H9 (cell line): ENCODE measurements around the gene RHBDD1. TPM values are rescaled to one million over a fixed set of nuclear protein-coding genes. Genes with fewer than 3 reads are reported as not detected.

Source experiments
- DNase-seq: peaks from one replicate; pipeline ENCODE4 v3.0.0-alpha.2; 2017
- H2AFZ ChIP-seq: one replicate; pipeline ENCODE4 v1.6.1; 2013; ENCODE audit warnings: mild to moderate bottlenecking, low read length, control low read depth, moderate library complexity
- H2AK5ac ChIP-seq: 2 replicates; pipeline ENCODE4 v1.6.1; 2013; ENCODE audit warnings: low read length, control low read depth, mixed read lengths; ENCODE audit not compliant: insufficient read length
- H2BK120ac ChIP-seq: one replicate; pipeline ENCODE4 v1.6.1; 2013; ENCODE audit warnings: low read depth, mild to moderate bottlenecking, low read length, control low read depth, inconsistent platforms; ENCODE audit not compliant: poor library complexity, severe bottlenecking
- H2BK12ac ChIP-seq: 2 replicates; pipeline ENCODE4 v1.6.1; 2013; ENCODE audit warnings: low read length, control low read depth, mixed read lengths, low read depth; ENCODE audit not compliant: insufficient read length
- H2BK15ac ChIP-seq: 2 replicates; pipeline ENCODE4 v1.6.1; 2013; ENCODE audit warnings: low read depth, low read length, control low read depth
- H2BK20ac ChIP-seq: one replicate; pipeline ENCODE4 v1.6.1; 2013; ENCODE audit warnings: low read depth, mild to moderate bottlenecking, low read length, control low read depth, inconsistent platforms; ENCODE audit not compliant: poor library complexity, severe bottlenecking
- H2BK5ac ChIP-seq: 2 replicates; pipeline ENCODE4 v1.6.1; 2013; ENCODE audit warnings: low read length, control low read depth, mixed read lengths; ENCODE audit not compliant: insufficient read length
- H3K14ac ChIP-seq: 2 replicates; pipeline ENCODE4 v1.6.1; 2013; ENCODE audit warnings: low read length, control low read depth; ENCODE audit not compliant: insufficient read depth
- H3K18ac ChIP-seq: 2 replicates; pipeline ENCODE4 v1.6.1; 2013; ENCODE audit warnings: low read depth, mild to moderate bottlenecking, mixed read lengths, low read length, control low read depth; ENCODE audit not compliant: insufficient read length
- H3K23ac ChIP-seq: 2 replicates; pipeline ENCODE4 v1.6.1; 2013; ENCODE audit warnings: low read length, control low read depth, mixed read lengths, low read depth; ENCODE audit not compliant: insufficient read length
- H3K23me2 ChIP-seq: 2 replicates; pipeline ENCODE4 v1.6.1; 2013; ENCODE audit warnings: low read depth, mild to moderate bottlenecking, mixed read lengths, low read length, control low read depth; ENCODE audit not compliant: insufficient read length, poor library complexity, severe bottlenecking
- H3K27ac ChIP-seq: 2 replicates; pipeline ENCODE4 v1.5.1; 2013; ENCODE audit warnings: low read length, control low read depth, mixed read lengths, low read depth; ENCODE audit not compliant: insufficient read length
- H3K27me3 ChIP-seq: 2 replicates; pipeline ENCODE4 v1.6.1; 2013; ENCODE audit warnings: low read length, control low read depth, inconsistent platforms; ENCODE audit not compliant: insufficient read depth
- H3K4ac ChIP-seq: 2 replicates; pipeline ENCODE4 v1.6.1; 2013; ENCODE audit warnings: low read depth, mild to moderate bottlenecking, control low read depth, inconsistent platforms, low read length, moderate library complexity
- H3K4me1 ChIP-seq: 2 replicates; pipeline ENCODE4 v1.6.1; 2013; ENCODE audit warnings: low read length, control low read depth, inconsistent platforms; ENCODE audit not compliant: insufficient read depth
- H3K4me2 ChIP-seq: 2 replicates; pipeline ENCODE4 v1.6.1; 2013; ENCODE audit warnings: low read length, control low read depth, mixed read lengths; ENCODE audit not compliant: insufficient read length, insufficient read depth
- H3K56ac ChIP-seq: 2 replicates; pipeline ENCODE4 v1.6.1; 2013; ENCODE audit warnings: low read depth, mild to moderate bottlenecking, mixed read lengths, low read length, control low read depth; ENCODE audit not compliant: insufficient read length
- H3K79me1 ChIP-seq: 2 replicates; pipeline ENCODE4 v1.6.1; 2013; ENCODE audit warnings: low read depth, mild to moderate bottlenecking, moderate library complexity, low read length, control low read depth, inconsistent platforms; ENCODE audit not compliant: insufficient read depth, poor library complexity, severe bottlenecking
- H3K79me2 ChIP-seq: 2 replicates; pipeline ENCODE4 v1.6.1; 2013; ENCODE audit warnings: low read length, control low read depth, inconsistent platforms; ENCODE audit not compliant: insufficient read depth
- H3K9ac ChIP-seq: 2 replicates; pipeline ENCODE4 v1.6.1; 2013; ENCODE audit warnings: low read length, control low read depth, mixed read lengths; ENCODE audit not compliant: insufficient read length; ENCODE audit errors: extremely low read depth
- H3K9me3 ChIP-seq: one replicate; pipeline ENCODE4 v1.6.1; 2013; ENCODE audit warnings: low read depth, low read length, inconsistent platforms; ENCODE audit not compliant: control insufficient read depth
- H3T11ph ChIP-seq: one replicate; pipeline ENCODE4 v1.6.1; 2013; ENCODE audit warnings: mild to moderate bottlenecking, low read length, control low read depth, inconsistent platforms
- H4K20me1 ChIP-seq: one replicate; pipeline ENCODE4 v1.6.1; 2013; ENCODE audit not compliant: control insufficient read depth, insufficient read length, insufficient read depth
- H4K5ac ChIP-seq: 2 replicates; pipeline ENCODE4 v1.6.1; 2013; ENCODE audit warnings: low read depth, mild to moderate bottlenecking, mixed read lengths, low read length, control low read depth; ENCODE audit not compliant: insufficient read length
- H4K8ac ChIP-seq: replicated peaks from 2 replicates; pipeline ENCODE4 v1.6.1; 2013; ENCODE audit warnings: low read length, control low read depth, mixed read lengths, low read depth; ENCODE audit not compliant: insufficient read length
- H4K91ac ChIP-seq: 2 replicates; pipeline ENCODE4 v1.6.1; 2013; ENCODE audit warnings: low read depth, mild to moderate bottlenecking, moderate library complexity, mixed read lengths, low read length, control low read depth; ENCODE audit not compliant: insufficient read length
- H3K27ac Mint-ChIP-seq, 3 experiments: 2 replicates in 2 of 3; 3 replicates in 1 of 3; pipeline ENCODE4 v1.8.0; 2020 to 2021; ENCODE audit warnings: mixed read lengths in 3 of 3, mild to moderate bottlenecking in 1 of 3, moderate library complexity in 1 of 3
- H3K27me3 Mint-ChIP-seq: 2 replicates; pipeline ENCODE4 v1.8.0; 2021; ENCODE audit warnings: low read depth, mild to moderate bottlenecking, moderate library complexity, mixed read lengths
- H3K36me3 Mint-ChIP-seq, 3 experiments: 2 replicates in 2 of 3; 3 replicates in 1 of 3; pipeline ENCODE4 v1.8.0; 2020 to 2021; ENCODE audit warnings: low read depth in 3 of 3, mixed read lengths in 3 of 3; ENCODE audit not compliant: insufficient read depth in 1 of 3
- H3K4me1 Mint-ChIP-seq, 2 experiments: 2 replicates each; pipeline ENCODE4 v1.8.0; 2020; ENCODE audit warnings: mixed read lengths in 2 of 2
- H3K4me3 Mint-ChIP-seq, 2 experiments: 2 replicates in 1 of 2; 3 replicates in 1 of 2; pipeline ENCODE4 v1.8.0; 2020 to 2021; ENCODE audit warnings: mild to moderate bottlenecking in 2 of 2, mixed read lengths in 2 of 2, moderate library complexity in 1 of 2
- H3K9me3 Mint-ChIP-seq, 2 experiments: 2 replicates in 1 of 2; 3 replicates in 1 of 2; pipeline ENCODE4 v1.8.0; 2020; ENCODE audit warnings: mild to moderate bottlenecking in 2 of 2, mixed read lengths in 2 of 2, moderate library complexity in 1 of 2
- WGBS: extraction: QIAGEN DNeasy Blood & Tissue Kit; methylation state at CpG from one replicate; pipeline ENCODE4 v1.1.7; 2013; ENCODE audit warnings: missing lambda C conversion rate, low lambda C conversion rate, mixed read lengths; ENCODE audit not compliant: insufficient read length; ENCODE audit errors: extremely low coverage; 5-methylcytosine and 5-hydroxymethylcytosine counted together
- total RNA-seq: library from RNA; stranded (reverse); gene quantifications from 2 replicates; pipeline ENCODE4 v1.2.1, GENCODE V29; 2021
- TF ChIP-seq, protein P1 (sequence below): fragments of 200-600 bp; sonication (generic); conservative IDR thresholded peaks from 3 replicates; pipeline ENCODE4 v1.8.0; 2021; ENCODE audit warnings: antibody characterized with exemption, mild to moderate bottlenecking

The RHBDD1 gene
- total RNA-seq, 1 experiment from 2014 or later = 24.9 TPM

- no peaks in the 10 kb centered on the region for H3K27me3 ChIP-seq
- no peak overlapping the region for H2BK12ac ChIP-seq
- no peak overlapping the region for H3K18ac ChIP-seq
- H3K4me2 ChIP-seq = no peak overlapping the region
- peaks cover 25% of the 10 kb centered on the region for H3K23me2 ChIP-seq
- H3T11ph ChIP-seq = no peak overlapping the region
- no peak overlapping the region for H2BK15ac ChIP-seq
- H3K27ac ChIP-seq = no peak overlapping the region
- no peak overlapping the region for H3K14ac ChIP-seq
- no peak overlapping the region for H3K27ac Mint-ChIP-seq
- H4K91ac ChIP-seq = no peak overlapping the region
- H3K79me1 ChIP-seq = peaks cover 5% of the 10 kb centered on the region
- H3K4ac ChIP-seq = no peak overlapping the region
- H3K9me3 Mint-ChIP-seq = peaks cover 0 to 4% of the 10 kb centered on the region in 2 experiments; a peak in 3 of 5 replicates
- H3K27me3 Mint-ChIP-seq = peaks cover 1% of the 10 kb centered on the region; the same call in 1 of the 2 replicates
- no peak overlapping the region for H4K8ac ChIP-seq
- no peaks in the 10 kb centered on the region for H3K9me3 ChIP-seq
- no peak overlapping the region for H2BK5ac ChIP-seq
- TF ChIP-seq, protein P1, sequence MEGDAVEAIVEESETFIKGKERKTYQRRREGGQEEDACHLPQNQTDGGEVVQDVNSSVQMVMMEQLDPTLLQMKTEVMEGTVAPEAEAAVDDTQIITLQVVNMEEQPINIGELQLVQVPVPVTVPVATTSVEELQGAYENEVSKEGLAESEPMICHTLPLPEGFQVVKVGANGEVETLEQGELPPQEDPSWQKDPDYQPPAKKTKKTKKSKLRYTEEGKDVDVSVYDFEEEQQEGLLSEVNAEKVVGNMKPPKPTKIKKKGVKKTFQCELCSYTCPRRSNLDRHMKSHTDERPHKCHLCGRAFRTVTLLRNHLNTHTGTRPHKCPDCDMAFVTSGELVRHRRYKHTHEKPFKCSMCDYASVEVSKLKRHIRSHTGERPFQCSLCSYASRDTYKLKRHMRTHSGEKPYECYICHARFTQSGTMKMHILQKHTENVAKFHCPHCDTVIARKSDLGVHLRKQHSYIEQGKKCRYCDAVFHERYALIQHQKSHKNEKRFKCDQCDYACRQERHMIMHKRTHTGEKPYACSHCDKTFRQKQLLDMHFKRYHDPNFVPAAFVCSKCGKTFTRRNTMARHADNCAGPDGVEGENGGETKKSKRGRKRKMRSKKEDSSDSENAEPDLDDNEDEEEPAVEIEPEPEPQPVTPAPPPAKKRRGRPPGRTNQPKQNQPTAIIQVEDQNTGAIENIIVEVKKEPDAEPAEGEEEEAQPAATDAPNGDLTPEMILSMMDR = no peak
- no peak overlapping the region for H2AFZ ChIP-seq
- H3K23ac ChIP-seq = no peak overlapping the region
- peaks cover 23 to 36% (median 34%) of the 10 kb centered on the region in 3 experiments for H3K36me3 Mint-ChIP-seq
- H3K79me2 ChIP-seq = peaks cover 8% of the 10 kb centered on the region; the same call in 1 of the 2 replicates
- no CpG with 5 or more reads among the region's 26 CpGs for WGBS
- H3K4me1 Mint-ChIP-seq = peaks cover 39 to 52% of the 10 kb centered on the region in 2 experiments
- no peaks in the 10 kb centered on the region for H4K20me1 ChIP-seq
- peak overlapping the region in 1 of 2 experiments; percentile 72; a peak in 1 of 5 replicates for H3K4me3 Mint-ChIP-seq
- H3K9ac ChIP-seq = no peak overlapping the region
- no peak overlapping the region for H3K56ac ChIP-seq
- H2BK20ac ChIP-seq = no peak overlapping the region
- H2BK120ac ChIP-seq = no peak overlapping the region
- H4K5ac ChIP-seq = no peak overlapping the region
- DNase-seq = no peak
- peaks cover 2% of the 10 kb centered on the region; the same call in 1 of the 2 replicates for H3K4me1 ChIP-seq
- no peak overlapping the region for H2AK5ac ChIP-seq
These were observed 40.4 kb upstream of the RHBDD1 start for GRCh38 chr2:226795281-226796011.
